HG03139 (cell line): ENCODE results near the gene ZIC4.

Experiments used
- ATAC-seq: cut with Tn5 transposase; IDR thresholded peaks from one replicate; pipeline ENCODE4 v1.9.1; 2021; ENCODE audit not compliant: unreplicated experiment

Gene ZIC4

DNA sequence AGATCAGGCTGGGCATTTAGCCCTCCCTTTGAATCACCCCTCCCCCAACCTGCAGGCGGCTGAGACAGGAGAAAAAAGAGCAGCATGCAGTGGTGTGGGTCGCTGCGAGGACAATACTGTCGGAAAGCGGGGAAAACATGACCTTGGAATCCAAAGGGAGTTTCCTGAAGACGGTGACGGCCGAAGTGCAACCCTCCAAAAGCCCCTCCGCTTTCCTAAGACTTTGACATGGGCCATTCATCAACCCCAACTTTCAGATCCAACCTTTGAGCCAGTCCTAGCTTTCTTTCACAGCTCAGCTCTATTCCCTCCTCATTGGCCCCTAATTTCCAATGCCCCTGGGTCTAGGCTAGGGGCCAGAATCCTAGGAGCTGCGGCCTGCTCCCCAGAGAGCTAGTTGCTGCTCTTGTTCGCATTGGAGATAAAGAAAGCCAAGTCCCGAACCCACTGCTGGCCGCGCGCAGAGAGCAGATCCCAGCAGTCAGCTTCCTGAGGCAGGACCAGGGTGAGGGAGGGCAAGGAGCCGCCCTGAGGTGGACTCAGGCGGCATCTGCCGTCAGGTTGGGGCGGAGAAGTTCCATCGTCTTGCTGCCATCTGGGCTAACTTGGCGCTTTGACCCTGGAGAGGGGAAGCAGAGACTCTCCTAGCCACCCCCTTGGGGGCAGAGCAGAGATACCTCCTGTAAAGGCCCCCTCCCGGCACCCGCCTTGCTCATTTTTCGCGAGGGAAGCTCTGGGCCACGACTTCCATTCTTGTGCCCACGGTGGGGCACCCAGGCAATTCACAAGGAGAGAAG, 914 bp downstream of the ZIC4 start:
- no peak for ATAC-seq

DNA sequence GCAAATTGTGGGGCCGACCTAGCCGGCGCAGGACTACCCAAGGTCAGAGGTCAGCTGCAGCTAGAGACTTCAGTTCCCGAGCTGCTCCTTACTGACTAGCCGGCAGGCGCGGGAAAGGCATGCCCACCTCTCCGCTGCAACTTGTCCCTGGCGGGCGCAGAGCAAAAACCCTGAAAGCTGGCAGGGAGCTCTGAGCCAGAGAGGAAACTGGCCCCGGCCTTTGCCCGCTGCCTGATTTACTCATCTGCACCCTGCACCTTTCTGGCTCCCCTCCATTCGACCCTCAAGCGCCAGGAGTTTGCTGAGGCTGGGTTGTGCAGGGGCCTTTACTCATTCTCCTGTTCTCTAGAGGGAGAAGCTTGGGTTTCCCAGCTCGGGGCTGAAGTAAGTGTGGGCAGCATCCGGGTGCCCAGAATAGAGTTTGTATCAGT, 1.5 kb downstream of the ZIC4 start:
- ATAC-seq: no peak

DNA sequence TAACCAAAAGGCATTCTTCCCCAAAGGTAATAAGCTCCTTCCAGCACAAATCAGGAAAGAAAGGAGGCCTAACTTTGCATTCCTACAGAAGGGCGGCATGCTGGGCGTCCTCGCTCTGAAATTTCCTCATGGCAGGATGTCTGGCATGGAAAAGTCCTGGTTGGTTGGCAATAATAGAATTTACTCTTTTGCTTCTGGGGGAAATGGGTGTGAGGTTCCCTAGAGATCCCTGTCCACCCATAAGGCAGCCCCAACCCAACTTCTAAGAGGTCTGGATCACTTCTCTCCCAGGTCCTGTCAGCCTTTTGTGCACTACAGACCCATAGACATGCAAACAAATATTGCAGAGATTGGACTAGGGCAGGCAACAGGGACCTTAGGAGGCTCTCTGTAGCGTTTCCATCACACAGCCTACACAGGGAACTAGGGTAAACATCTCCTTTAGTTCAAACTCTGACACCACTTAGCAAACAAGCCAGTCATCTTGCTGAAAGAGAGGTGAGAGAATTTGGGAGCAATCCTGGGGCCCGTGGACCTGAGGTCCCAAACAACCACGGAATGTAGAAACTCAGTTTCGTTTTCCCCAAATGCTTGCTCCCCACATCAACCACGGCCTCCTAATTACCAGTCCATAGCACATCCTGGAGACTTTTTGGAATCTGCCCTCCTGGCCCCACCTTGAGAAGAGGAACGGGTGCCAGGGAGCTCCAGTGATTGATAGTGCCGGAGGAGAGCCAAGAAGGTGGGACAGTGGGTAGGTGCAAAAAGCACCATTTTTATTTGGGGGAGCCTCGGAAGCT, 2.1 kb downstream of the ZIC4 start:
- ATAC-seq: no peak

DNA sequence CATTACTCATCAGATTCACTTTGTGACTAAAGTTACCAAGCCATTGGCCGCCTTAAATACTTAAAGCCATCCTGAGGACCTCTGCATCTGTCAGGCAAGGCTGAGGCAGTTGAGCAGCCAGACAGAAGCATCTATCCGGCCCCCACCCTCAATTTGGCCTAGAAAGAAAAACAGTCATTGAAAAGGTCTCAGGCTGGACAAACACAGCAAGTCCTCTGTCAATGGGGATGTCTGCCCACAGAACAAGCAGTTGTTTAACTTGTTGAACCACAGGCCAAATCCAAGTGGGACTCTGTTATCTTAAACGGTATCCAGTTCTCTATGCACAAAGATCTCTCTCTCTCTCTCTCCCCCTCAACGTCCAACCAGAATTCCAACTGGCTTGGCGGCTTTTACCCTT, 2.8 kb downstream of the ZIC4 start:
- no peak for ATAC-seq

DNA sequence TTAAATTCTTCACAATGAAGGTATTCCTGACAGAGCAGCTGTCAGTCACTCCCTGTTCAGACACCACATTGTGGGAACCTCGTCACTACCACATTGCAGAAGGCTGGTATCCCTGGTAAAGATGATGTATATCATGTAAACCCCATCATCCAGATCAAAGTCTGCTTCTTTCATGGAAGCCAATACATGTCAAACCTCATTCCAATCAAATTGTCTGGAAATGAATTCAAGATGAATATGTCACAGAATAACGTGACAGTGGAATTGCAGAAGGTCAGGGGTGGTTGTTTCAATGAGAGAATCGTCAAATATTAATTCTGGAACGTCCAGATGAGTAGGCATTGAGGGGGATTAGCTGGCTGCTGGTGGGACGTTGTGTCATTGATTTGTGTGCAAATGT, 4.2 kb downstream of the ZIC4 start:
- ATAC-seq: no peak

DNA sequence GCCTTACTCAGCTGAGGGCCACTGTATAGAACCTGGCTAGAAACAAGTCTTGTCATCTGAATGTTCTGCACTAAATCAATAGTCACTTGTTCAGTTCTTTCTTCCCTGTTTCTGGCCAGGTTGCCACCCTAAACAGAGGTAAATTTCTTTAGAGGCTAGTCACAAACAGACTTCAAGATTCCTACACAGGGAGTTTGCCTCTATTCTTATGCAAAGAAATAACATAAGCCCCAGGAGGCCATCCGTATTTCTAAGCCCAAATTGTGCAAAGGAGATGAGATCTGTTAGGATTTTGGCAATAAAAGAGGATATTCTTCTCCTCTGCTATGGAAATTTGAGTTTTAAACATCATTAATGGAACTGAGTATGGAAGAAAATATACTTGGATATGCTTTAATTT, 4.9 kb downstream of the ZIC4 start:
- no peak for ATAC-seq

DNA sequence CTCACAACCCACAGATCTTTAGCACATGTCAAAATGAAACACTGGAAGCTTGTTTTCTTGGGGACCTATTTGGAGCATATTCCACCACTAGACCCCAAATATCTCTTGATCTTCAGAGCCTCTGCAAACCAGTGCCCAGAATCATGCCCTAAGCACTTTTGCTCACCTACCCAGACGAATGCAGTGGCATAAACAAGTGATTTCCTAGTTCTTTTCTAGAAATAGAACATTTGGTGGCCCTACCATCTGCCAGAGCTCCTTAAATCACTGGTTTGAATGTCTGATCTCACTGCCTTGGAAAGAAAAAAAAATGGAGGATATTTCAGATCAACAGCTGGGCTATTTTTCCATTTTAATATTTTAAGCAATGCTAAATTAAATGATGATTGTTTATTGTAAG, 5.3 kb downstream of the ZIC4 start:
- ATAC-seq: no peak

DNA sequence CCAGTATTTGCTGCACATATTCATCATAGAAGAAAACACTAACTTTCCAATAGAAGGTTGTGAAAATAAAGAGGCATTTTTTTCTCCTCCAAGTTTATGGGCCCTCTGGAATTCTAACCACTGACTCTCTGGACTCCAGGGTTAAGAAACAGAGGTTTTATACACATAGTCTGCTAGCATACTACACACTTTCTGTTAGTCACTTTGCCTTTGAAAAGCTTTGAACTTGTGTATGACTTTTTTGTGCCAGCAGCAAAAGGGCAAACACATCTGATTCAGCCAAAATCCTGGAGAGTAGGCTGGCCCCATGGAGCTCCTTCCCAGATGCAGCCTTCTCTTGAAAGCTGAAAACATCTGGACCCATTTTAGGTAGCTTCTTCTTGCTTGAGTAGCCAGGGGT, 6.2 kb downstream of the ZIC4 start:
- ATAC-seq: no peak

DNA sequence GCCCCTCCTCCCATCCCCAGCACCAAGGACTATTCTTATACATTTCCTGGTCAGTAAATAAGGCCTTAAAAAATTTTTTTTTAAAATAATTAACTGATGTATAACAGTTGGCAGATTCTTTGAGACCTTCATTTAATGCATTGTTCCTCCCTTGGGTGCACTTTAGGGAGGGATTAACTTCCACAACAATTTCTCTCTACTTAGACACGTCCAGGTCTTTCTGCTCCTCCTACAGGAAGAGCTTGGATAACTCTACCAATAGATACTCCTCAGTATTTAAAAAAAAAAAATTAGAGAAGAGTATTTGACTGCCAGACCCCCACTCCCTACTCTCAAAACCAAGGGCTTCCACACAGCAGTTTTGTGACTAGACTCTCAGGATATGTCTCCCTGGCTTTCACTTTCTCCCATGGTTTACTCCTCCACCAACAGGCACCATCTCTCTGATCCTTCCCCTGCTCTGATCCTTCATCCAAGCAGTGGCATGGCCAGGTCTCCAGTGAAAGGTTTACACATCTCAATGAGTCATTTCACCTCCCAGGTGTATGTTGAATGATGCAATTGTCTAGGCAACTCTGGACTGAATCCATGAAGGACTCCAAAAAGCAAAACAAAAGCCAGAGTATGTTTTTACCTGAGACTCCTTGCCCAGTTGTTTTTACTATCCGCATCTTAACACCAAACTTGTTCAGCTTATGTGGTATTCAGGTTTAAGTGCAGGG, 7.4 kb downstream of the ZIC4 start:
- no peak for ATAC-seq

DNA sequence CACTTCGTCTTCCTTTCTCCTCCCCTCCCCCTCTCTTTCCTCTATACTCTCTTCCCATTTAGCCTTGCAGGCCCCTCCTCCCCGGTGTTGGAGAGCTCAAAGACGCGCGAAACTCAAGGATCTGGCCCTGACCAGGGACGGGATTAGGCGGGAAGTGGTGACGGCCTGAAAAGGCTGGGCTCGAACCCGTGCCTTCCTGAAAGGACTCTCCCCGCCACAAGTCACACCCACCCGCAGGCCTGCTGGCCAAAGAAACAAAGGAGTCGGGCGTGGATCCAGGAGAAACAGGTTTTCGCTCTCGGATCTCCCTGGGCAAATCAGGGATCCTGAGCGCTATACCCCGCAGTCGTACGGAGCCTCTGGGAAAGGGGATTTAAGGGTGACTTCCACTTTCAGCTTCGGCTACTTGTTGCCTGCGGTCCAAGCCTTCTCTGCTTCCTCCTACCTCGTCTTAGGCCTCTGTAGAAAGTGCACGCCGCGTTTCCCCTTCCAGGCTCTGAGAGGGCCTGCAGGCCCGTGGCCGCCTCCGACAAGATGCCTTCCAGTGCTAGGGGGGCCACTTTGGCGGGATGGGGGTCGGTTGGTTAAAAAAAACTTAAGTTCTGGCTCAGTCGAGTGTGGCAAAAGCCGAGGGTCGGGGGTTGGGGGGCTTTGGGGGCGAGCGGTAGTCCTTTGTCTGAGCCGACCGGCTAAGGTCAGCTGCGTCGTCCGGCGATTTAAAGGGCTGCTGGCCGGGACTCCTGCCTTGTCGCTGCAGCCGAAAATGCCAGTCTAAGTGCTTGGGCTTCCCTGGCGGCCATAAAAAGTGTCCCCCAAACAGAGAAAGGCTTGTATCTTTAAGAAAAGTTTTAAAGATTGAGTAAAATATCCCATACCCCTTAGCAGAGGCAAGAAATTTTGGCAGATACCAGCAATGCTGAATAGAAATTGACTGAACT, 8.2 kb downstream of the ZIC4 start:
- ATAC-seq: no peak

DNA sequence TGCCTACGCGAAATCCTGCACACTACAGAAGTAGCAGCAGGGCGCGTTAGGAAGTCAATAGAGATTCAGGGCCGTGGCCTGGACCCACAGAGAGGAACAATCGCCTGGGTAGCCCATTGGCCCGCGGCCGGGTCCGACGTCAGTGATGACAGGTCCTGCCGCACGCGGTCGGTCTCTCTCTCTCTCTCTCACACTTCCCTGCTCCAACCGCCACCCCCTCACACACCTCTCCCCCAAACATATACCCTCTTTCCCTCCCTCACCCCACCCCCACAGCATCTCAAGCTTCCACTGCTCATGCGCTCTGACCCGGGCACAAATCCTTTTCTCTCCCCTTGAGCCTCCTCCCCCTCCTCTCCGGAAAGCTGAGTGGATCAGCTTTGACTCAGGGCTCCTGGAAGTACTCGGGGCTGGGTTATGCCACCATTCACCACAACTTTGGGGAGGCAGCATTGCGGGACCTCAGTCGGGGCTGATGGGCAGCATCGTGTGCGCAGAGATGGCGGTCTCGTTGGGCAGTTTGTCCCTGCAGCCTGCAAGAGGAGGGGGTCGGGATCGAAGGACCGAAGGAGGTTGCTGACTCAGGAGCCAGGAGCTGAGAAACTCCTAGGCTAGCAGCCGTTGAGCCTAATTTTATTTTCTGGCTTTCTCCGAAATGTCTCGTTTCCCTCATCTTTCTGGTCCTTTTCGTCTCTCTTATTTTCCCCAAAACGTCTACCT, 9.0 kb downstream of the ZIC4 start:
- ATAC-seq: no peak

DNA sequence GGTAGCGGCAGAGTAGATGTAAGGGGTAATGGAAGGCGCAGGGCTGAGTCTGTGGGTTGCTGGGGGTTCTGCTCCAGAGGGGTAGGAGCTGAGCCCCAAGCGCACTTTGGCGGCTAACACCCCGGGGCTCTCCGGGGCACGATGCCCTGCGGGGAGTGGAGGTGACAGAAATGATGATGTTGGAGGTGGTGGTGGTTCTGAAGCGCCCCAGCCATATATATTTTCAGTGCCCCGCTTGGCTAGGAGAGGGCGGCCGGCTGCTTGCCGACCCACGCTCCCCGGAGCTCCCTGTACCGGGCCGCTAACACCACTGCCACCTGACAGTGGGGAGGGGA, 9.7 kb downstream of the ZIC4 start:
- ATAC-seq: no peak

DNA sequence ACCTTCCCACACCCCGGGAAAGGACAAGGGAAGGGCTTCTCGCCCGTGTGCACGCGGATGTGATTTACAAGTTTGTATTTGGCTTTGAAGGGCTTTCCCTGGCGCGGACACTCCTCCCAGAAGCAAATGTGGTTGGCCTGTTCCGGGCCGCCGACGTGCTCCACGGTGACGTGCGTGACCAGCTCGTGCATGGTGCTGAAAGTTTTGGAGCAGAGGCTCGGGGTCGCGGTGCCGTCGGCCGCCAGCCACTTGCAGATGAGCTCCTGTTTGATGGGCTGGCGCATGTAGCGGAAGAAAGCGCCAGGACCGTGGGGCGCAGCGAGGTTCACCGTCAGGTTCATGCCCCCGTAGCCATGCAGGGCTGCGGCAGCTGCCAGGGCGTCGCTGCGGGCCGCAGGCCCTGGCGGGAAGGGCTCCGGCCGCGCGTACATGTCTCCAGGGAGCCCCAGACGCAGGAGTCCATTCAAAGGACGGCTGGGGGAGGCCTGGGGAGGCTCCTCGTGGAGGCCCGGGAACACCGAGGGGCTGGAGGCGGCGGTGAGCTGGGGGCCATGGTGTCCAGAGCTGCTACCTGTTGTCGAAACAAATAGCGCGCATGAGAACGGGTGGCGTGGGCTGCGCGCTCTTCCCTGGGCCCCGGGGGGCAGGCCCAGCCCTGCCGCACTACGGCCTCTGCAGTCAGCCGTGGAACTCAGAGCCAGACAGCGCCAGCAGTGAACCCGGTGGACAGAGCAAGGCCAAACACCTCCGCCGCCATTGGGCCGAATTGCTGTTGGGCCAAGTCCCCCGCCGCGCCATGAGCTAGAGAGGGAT, 10.2 kb downstream of the ZIC4 start:
- ATAC-seq: no peak

DNA sequence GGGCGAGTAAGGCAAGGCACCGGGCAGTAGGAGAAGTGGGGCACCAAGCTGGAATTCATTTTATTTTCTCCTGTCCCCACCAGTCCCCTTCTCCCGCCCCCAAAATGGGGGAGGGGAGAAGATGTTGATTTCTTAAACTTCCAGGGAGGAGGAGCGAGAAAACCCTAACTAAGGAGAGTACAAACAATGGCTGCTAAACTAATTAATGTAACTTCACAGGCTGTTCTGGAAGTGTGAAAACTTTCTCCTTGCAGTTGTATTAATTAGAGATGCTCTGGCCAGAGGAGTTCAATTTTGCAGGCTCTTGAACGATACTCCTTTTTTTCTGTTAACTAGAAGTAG, 11.5 kb downstream of the ZIC4 start:
- no peak for ATAC-seq

DNA sequence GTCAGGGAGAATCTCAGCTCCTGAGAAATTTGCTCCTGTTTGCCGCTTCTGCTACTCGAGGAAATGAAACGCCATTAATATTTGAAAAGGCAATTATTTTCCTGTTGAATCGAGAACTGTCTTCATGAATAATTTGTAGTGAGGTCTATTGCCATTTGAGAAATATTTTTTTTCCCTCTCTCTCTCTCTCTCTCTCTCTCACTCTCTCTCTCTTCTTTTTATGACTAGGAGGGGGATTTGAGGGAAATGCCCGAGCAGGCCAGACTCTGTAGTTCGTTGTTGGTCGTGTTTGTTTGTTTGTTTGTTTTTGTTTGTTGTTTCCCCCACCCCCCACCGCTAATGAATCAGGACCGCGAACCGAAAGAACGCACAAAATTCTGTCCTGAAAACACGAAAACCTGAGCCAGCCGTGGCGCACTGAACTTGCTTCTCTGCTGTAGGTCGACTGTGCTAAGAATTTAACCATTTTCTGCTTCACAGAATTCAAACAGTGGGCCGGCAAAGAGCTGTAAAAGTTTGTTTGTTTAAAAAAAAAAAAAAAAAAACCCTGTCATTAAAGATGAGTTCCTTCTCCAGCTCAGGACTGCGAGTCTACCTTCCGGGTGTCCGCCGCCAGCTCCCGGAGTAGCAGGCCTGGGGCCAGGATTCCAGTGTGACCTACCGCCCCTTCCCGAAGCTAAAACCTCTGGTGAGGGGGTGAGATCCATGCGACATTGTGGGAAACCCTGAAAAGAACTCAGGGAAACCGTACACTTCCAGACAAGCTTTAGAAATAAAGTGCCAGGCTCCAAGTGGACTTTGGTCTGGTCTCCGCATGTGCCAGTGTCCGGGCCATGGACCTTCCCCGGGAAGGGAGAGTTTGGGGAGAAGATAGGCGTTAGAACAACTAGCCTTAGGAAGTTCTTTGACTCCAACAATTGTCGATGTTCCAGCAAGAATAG, 12.1 kb downstream of the ZIC4 start:
- no peak for ATAC-seq

DNA sequence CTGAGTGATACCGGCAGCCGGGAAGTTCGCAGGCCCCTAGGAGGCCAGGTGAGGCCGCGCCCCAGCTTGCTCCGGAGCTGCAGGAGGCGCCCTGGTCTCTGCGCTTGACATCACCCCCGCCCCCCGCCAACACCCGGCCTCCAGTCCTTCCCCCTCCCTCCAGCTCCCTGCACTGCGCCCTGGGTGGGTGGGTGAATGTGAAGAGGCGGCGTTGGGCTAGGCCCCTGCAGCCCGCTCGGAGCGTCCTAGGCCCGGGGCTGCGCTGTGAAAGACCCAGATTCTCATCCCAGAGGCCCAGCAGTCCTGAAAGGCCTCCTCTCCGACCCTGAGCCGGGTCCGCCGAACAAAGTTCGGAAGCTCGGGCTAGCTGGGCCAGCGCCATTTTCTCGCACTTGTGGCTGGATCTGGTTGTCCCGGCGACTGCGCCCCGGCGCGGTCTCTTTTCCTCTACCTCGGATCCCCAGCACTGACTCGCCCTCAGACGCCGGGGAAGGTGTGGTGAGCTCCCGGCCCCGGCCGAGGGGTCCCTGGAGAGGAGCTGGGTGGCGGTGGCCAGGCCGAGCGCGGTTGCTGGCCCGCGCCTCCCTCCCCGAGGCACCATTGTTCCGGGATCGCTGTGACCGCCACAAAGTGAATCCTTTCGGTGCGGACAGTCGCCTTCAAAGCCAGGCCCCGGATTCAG, 12.9 kb downstream of the ZIC4 start:
- no peak for ATAC-seq

DNA sequence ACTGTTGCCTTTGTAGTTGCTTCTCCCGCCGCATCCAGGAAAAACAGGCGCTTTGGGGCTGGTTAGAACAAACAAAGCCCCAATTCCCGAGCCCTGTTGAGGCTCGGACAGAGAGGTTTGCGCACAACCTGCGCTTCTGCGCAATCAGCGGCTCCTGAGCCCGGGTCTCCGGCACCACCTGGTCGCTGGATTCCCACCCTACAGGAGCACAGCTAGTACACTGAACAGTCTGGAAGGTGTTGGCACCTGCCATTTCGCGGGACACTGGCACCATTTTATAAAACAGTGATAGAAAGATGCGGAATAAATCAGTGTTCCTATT, 13.8 kb downstream of the ZIC4 start:
- no peak for ATAC-seq
